K562 (cell line): Measurements from ENCODE around the gene DYNLT2. TPM values are rescaled to one million over a fixed set of nuclear protein-coding genes. Genes with fewer than 3 reads are reported as not detected.

Experiments used
- CHCHD3 ChIP-seq: fragments of 250-450 bp; sonication (Bioruptor Pico); IDR thresholded peaks from 2 replicates; pipeline ENCODE4 v2.1.2; 2022; ENCODE audit warnings: mild to moderate bottlenecking
- GABPA ChIP-seq: fragments of 200-800 bp; sonication (Bioruptor generic); conservative IDR thresholded peaks from 2 replicates; pipeline ENCODE4 v1.6.1; 2016; ENCODE audit warnings: low read depth, missing genetic modification characterization, missing compliant biosample characterization
- JUND ChIP-seq, 2 experiments: IDR thresholded peaks; 2 replicates in 1 of 2; 3 replicates in 1 of 2; pipeline ENCODE4 v1.6.1; 2011; ENCODE audit warnings: borderline replicate concordance in 2 of 2, low read depth in 2 of 2, low read length in 2 of 2, improper control_type of control experiment in 1 of 2, missing biosample characterization in 1 of 2, missing genetic modification characterization in 1 of 2, missing genetic modification reagents in 1 of 2
- KDM2B ChIP-seq: fragments of 250-450 bp; sonication (Bioruptor Pico); IDR thresholded peaks from 2 replicates; pipeline ENCODE4 v1.8.0; 2021; ENCODE audit warnings: mild to moderate bottlenecking, moderate library complexity
- NFATC3 ChIP-seq: fragments of 450-650 bp; IDR thresholded peaks from 2 replicates; pipeline ENCODE4 v1.6.1; 2017; ENCODE audit warnings: mild to moderate bottlenecking
- POU5F1 ChIP-seq: fragments of 150-350 bp; IDR thresholded peaks from 2 replicates; pipeline ENCODE4 v1.6.1; 2014; ENCODE audit warnings: borderline replicate concordance, low read length, low read depth, mild to moderate bottlenecking; ENCODE audit not compliant: partially characterized antibody
- SMARCA4 ChIP-seq: fragments of 450-650 bp; IDR thresholded peaks from 2 replicates; pipeline ENCODE4 v1.6.1; 2016
- TGIF2 ChIP-seq: sonication (generic); formaldehyde crosslinking; IDR thresholded peaks from 2 replicates; pipeline ENCODE4 v1.8.1; 2022; ENCODE audit warnings: mild to moderate bottlenecking, missing genetic modification reagents, moderate library complexity
- ZNF140 ChIP-seq: fragments of 250-450 bp; sonication (Bioruptor Pico); IDR thresholded peaks from 2 replicates; pipeline ENCODE4 v1.8.0; 2021; ENCODE audit warnings: moderate library complexity, mild to moderate bottlenecking, inconsistent platforms
- polyA plus RNA-seq, 8 experiments: library from polyadenylated mRNA; depleted of rRNA in 4 of 8; stranded (reverse) in 5 of 8; unstranded in 3 of 8; fragments of >200 nt; fragmentation: Nextera tagmentation in 2 of 8; fragmentation: Illumina TruSeq in 1 of 8; extraction: Ambion mirVana in 2 of 8; extraction: Trizol in 1 of 8; gene quantifications; 2 replicates each; pipeline versions ENCODE4 v1.2.1 to v1.2.3, GENCODE V29; 2011 to 2014; ENCODE audit warnings: inconsistent platforms in 1 of 8, missing spikeins in 1 of 8
- total RNA-seq, 7 experiments: library from RNA; depleted of rRNA in 6 of 7; stranded (reverse); fragments of >200 nt in 6 of 7; fragmentation: Illumina TruSeq in 2 of 7; extraction: Trizol in 2 of 7; gene quantifications; 2 replicates each; pipeline versions ENCODE4 v1.2.1 to v1.2.3, GENCODE V29; 2011 to 2021; ENCODE audit warnings: low replicate concordance in 1 of 7
- TF ChIP-seq, protein P1 (sequence below), 2 experiments: fragments of 450-650 bp in 1 of 2; IDR thresholded peaks; 2 replicates each; pipeline ENCODE4 v1.6.1; 2011 to 2017; ENCODE audit warnings: low read depth in 2 of 2, antibody characterized with exemption in 1 of 2, borderline replicate concordance in 1 of 2, low read length in 1 of 2, mild to moderate bottlenecking in 1 of 2, mixed read lengths in 1 of 2; ENCODE audit not compliant: control insufficient read depth in 1 of 2
- TF ChIP-seq, protein P2 (sequence below): IDR thresholded peaks from 2 replicates; pipeline ENCODE4 v1.6.1; 2011; ENCODE audit warnings: borderline replicate concordance, low read depth, mild to moderate bottlenecking, moderate library complexity, low read length; ENCODE audit not compliant: insufficient read depth, poor library complexity, severe bottlenecking
- TF ChIP-seq, protein P3 (sequence below): fragments of 250-450 bp; sonication (Bioruptor Pico); IDR thresholded peaks from 2 replicates; pipeline ENCODE4 v1.5.0; 2021

Gene DYNLT2
- total and polyA plus RNA-seq, 9 of the 15 experiments (the other 6 are each of a cell fraction or from before 2014, with no cell fraction given): 2.0 to 12.8 (median 6.3) TPM

DNA sequence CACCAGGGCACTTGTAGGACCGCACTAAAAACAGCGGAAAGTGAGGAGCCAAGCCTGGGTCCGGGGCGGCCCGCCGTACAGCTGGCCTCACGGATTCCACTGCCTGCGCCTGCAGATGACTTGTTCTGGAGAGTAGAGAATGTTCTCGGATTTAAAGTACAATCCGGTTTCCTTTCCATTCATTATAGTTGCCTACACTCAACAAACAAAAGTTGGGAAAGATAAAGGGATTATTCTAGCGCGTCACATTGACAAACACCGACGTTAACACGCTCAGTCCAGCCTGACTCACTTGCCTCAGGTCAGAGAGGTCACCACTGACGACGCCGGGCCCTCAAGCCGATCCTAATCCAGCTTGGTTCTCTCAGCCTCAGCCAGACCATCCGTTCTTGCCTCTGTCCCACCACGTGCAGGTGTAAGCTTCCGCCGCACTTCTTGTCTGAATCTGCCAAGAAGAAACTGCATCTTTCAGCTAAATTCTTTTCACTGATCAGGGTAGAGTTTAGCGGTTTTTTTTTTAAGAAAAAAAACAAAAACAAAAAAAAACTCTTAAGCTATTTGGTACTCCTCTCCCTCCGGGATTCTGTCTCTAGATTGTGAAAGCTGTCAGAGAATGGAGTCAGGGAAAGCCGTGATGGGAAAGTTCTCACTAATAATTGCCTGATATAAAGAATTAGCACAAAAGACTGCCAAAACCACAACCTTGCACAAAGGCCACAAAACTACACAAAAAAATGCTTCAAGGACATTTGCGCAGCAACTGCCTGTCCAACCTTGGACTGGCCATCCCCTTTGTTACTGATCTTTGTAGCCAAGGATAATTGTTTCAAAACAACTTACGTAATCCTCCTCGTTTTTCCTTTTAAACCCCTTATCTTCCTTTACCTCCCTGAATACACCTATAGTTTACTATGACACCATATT, 26.0 kb downstream of the DYNLT2 start (continued):
- TF ChIP-seq ZNF140 (no peak), NFATC3 (no peak; the same call in 1 of the 2 replicates), SMARCA4 (peak; percentile 81), TGIF2 (CRISPR knock-in tag) (no peak), KDM2B (CRISPR knock-in tag) (no peak), GABPA (tag) (no peak), CHCHD3 (no peak), POU5F1 (no peak), JUND (IDR thresholded peaks at IDR 0.05; ENCODE audit: borderline replicate concordance, low read depth, low read length) (peak; percentile 88), JUND (tag; IDR thresholded peaks at IDR 0.05; ENCODE audit: borderline replicate concordance, low read depth, low read length) (peak; percentile 67; the same call in 1 of the 3 replicates)
- TF ChIP-seq, protein P1, sequence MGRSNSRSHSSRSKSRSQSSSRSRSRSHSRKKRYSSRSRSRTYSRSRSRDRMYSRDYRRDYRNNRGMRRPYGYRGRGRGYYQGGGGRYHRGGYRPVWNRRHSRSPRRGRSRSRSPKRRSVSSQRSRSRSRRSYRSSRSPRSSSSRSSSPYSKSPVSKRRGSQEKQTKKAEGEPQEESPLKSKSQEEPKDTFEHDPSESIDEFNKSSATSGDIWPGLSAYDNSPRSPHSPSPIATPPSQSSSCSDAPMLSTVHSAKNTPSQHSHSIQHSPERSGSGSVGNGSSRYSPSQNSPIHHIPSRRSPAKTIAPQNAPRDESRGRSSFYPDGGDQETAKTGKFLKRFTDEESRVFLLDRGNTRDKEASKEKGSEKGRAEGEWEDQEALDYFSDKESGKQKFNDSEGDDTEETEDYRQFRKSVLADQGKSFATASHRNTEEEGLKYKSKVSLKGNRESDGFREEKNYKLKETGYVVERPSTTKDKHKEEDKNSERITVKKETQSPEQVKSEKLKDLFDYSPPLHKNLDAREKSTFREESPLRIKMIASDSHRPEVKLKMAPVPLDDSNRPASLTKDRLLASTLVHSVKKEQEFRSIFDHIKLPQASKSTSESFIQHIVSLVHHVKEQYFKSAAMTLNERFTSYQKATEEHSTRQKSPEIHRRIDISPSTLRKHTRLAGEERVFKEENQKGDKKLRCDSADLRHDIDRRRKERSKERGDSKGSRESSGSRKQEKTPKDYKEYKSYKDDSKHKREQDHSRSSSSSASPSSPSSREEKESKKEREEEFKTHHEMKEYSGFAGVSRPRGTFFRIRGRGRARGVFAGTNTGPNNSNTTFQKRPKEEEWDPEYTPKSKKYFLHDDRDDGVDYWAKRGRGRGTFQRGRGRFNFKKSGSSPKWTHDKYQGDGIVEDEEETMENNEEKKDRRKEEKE (IDR thresholded peaks at IDR 0.05; ENCODE audit: borderline replicate concordance in 1 of 2, control insufficient read depth in 1 of 2, low read depth in 2 of 2, low read length in 1 of 2): no peak
- TF ChIP-seq, protein P2, sequence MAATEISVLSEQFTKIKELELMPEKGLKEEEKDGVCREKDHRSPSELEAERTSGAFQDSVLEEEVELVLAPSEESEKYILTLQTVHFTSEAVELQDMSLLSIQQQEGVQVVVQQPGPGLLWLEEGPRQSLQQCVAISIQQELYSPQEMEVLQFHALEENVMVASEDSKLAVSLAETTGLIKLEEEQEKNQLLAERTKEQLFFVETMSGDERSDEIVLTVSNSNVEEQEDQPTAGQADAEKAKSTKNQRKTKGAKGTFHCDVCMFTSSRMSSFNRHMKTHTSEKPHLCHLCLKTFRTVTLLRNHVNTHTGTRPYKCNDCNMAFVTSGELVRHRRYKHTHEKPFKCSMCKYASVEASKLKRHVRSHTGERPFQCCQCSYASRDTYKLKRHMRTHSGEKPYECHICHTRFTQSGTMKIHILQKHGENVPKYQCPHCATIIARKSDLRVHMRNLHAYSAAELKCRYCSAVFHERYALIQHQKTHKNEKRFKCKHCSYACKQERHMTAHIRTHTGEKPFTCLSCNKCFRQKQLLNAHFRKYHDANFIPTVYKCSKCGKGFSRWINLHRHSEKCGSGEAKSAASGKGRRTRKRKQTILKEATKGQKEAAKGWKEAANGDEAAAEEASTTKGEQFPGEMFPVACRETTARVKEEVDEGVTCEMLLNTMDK: no peak
- TF ChIP-seq, protein P3, sequence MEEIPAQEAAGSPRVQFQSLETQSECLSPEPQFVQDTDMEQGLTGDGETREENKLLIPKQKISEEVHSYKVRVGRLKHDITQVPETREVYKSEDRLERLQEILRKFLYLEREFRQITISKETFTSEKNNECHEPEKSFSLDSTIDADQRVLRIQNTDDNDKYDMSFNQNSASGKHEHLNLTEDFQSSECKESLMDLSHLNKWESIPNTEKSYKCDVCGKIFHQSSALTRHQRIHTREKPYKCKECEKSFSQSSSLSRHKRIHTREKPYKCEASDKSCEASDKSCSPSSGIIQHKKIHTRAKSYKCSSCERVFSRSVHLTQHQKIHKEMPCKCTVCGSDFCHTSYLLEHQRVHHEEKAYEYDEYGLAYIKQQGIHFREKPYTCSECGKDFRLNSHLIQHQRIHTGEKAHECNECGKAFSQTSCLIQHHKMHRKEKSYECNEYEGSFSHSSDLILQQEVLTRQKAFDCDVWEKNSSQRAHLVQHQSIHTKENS: no peak
